Endothelial cell of umbilical vein (primary cell): Measurements from ENCODE around the gene EDC4. TPM values are rescaled to one million over a fixed set of nuclear protein-coding genes. Genes with fewer than 3 reads are reported as not detected.

ENCODE experiments used
- BruUV-seq: library from RNA; stranded (reverse); fragments of 400-500 nt; replicated peaks from 2 replicates; lab custom pipeline; 2021; lab: Mats Ljungman, UMichigan
- CTCF ChIA-PET: fragments of 300-600, 350-600 bp; sonication (Branson Sonifier 250); formaldehyde crosslinking; loops from one replicate; lab custom pipeline; 2021; ENCODE audit warnings: antibody characterized with exemption, inconsistent platforms; lab: Charles Lee
- POLR2A ChIA-PET: fragments of 300-600, 350-600 bp; sonication (Branson Sonifier 250); formaldehyde crosslinking; loops from one replicate; lab custom pipeline; 2021; ENCODE audit warnings: antibody characterized with exemption, inconsistent platforms; lab: Charles Lee
- DNase-seq: peaks from one replicate; pipeline ENCODE4 v3.0.0-alpha.2; 2011; ENCODE audit warnings: low read depth, low spot score
- FAIRE-seq: peaks from 2 replicates; lab custom pipeline; 2011; peaks lifted over from hg19 to GRCh38; lab: Jason Lieb, UNC
- H2AFZ ChIP-seq: 2 replicates; pipeline ENCODE4 v1.6.0; 2012; ENCODE audit warnings: low read depth, low read length, control low read depth, inconsistent platforms
- H3K27ac ChIP-seq: 2 replicates; pipeline ENCODE4 v1.5.1; 2011; ENCODE audit warnings: low read depth, mild to moderate bottlenecking, control low read depth, low read length, moderate library complexity; ENCODE audit not compliant: insufficient read depth
- H3K27me3 ChIP-seq, 2 experiments: 2 replicates each; pipeline versions ENCODE4 v1.6.0 to v1.6.1; 2011; ENCODE audit warnings: low read length in 2 of 2, mixed read lengths in 1 of 2; ENCODE audit not compliant: control insufficient read depth in 2 of 2, insufficient read depth in 2 of 2
- H3K36me3 ChIP-seq, 2 experiments: 2 replicates in 1 of 2; 3 replicates in 1 of 2; pipeline ENCODE4 v1.5.1; 2011; ENCODE audit warnings: low read length in 2 of 2, mild to moderate bottlenecking in 1 of 2, moderate library complexity in 1 of 2; ENCODE audit not compliant: control insufficient read depth in 2 of 2, insufficient read depth in 2 of 2; ENCODE audit errors: extremely low read depth in 1 of 2
- H3K4me1 ChIP-seq: 3 replicates; pipeline ENCODE4 v1.5.1; 2011; ENCODE audit warnings: mild to moderate bottlenecking, low read length; ENCODE audit not compliant: control insufficient read depth, insufficient read depth; ENCODE audit errors: extremely low read depth
- H3K4me2 ChIP-seq: 2 replicates; pipeline ENCODE4 v1.6.1; 2011; ENCODE audit warnings: low read length, control low read depth, mixed read lengths; ENCODE audit not compliant: insufficient read depth
- H3K4me3 ChIP-seq, 3 experiments: fragments of 200-600 bp in 1 of 3; sonication (generic), shearing (Covaris generic) in 1 of 3; replicated peaks in 1 of 3; 2 replicates each; pipeline ENCODE4 v1.5.1; 2011 to 2016; ENCODE audit warnings: control low read depth in 3 of 3, low read length in 3 of 3, mild to moderate bottlenecking in 2 of 3, inconsistent platforms in 1 of 3, low read depth in 1 of 3, moderate library complexity in 1 of 3; ENCODE audit not compliant: insufficient read depth in 1 of 3
- H3K79me2 ChIP-seq: 2 replicates; pipeline ENCODE4 v1.6.0; 2012; ENCODE audit warnings: low read length, inconsistent platforms; ENCODE audit not compliant: control insufficient read depth, insufficient read depth
- H3K9ac ChIP-seq: replicated peaks from 2 replicates; pipeline ENCODE3; 2011; ENCODE audit warnings: low read length, control low read depth; ENCODE audit not compliant: insufficient read depth; ENCODE audit errors: extremely low read depth
- H3K9me1 ChIP-seq: replicated peaks from 3 replicates; pipeline ENCODE4 v1.6.0; 2011; ENCODE audit warnings: mild to moderate bottlenecking, low read length; ENCODE audit not compliant: control insufficient read depth, insufficient read depth; ENCODE audit errors: extremely low read depth
- H3K9me3 ChIP-seq: replicated peaks from 2 replicates; pipeline ENCODE4 v1.5.1; 2012; ENCODE audit warnings: low read length, inconsistent platforms; ENCODE audit not compliant: control insufficient read depth, insufficient read depth
- H4K20me1 ChIP-seq: replicated peaks from 2 replicates; pipeline ENCODE3; 2011; ENCODE audit warnings: mild to moderate bottlenecking, low read length; ENCODE audit not compliant: control insufficient read depth, insufficient read depth; ENCODE audit errors: extremely low read depth
- EZH2 ChIP-seq: IDR thresholded peaks from 2 replicates; pipeline ENCODE4 v1.6.1; 2012; ENCODE audit warnings: borderline replicate concordance, low read depth, mild to moderate bottlenecking, moderate library complexity, low read length, inconsistent platforms; ENCODE audit not compliant: severe bottlenecking
- FOS ChIP-seq: IDR thresholded peaks from 2 replicates; pipeline ENCODE4 v1.6.1; 2011; ENCODE audit warnings: mild to moderate bottlenecking, low read length, moderate library complexity, borderline replicate concordance; ENCODE audit not compliant: insufficient read depth
- GATA2 ChIP-seq: IDR thresholded peaks from 2 replicates; pipeline ENCODE4 v1.7.0; 2011; ENCODE audit warnings: low read depth, mild to moderate bottlenecking, moderate library complexity, mixed read lengths, low read length; ENCODE audit not compliant: insufficient read length, insufficient read depth
- JUN ChIP-seq: IDR thresholded peaks from 2 replicates; pipeline ENCODE4 v1.6.1; 2011; ENCODE audit warnings: borderline replicate concordance, low read depth; ENCODE audit not compliant: insufficient read length, insufficient read depth
- MYC ChIP-seq: IDR thresholded peaks from one replicate; pipeline ENCODE4 v1.6.1; 2011; ENCODE audit warnings: mild to moderate bottlenecking, low read depth, low read length
- POLR2A ChIP-seq: IDR thresholded peaks from 2 replicates; pipeline ENCODE4 v1.6.1; 2012; ENCODE audit warnings: low read depth, mild to moderate bottlenecking, control low read depth, low read length
- POLR2AphosphoS5 ChIP-seq: IDR thresholded peaks from 2 replicates; pipeline ENCODE4 v1.6.1; 2012; ENCODE audit warnings: low read depth, mild to moderate bottlenecking, control low read depth, low read length, moderate library complexity; ENCODE audit not compliant: insufficient read depth
- dilution Hi-C: fragments of 300-500 bp; cut with MboI; formaldehyde crosslinking; loops from one replicate; pipeline ENCODE4 v1.15.0; 2019; ENCODE audit warnings: low sequenced_read_pairs; ENCODE audit not compliant: extremely low pct_ligation_motif_present
- intact Hi-C: fragments of 100-400 bp; cut with micrococcal nuclease; formaldehyde crosslinking; loops from one replicate; pipeline ENCODE4 v1.10.0; 2022
- polyA plus RNA-seq, 4 experiments: library from polyadenylated mRNA; depleted of rRNA in 3 of 4; stranded (reverse) in 3 of 4; unstranded in 1 of 4; fragments of >200 nt; gene quantifications; 2 replicates each; pipeline versions ENCODE4 v1.2.1 to v1.2.3, GENCODE V29; 2011 to 2012; ENCODE audit warnings: missing spikeins in 1 of 4
- total RNA-seq: library from RNA; stranded (reverse); gene quantifications from 2 replicates; pipeline ENCODE4 v1.2.3, GENCODE V29; 2021
- TF ChIP-seq, protein P1 (sequence below): IDR thresholded peaks from 2 replicates; pipeline ENCODE4 v1.6.1; 2011; ENCODE audit not compliant: insufficient read depth, insufficient read length
- TF ChIP-seq, protein P2 (sequence below), 2 donors: IDR thresholded peaks; 1 replicate in 1 of 2; 2 replicates in 1 of 2; pipeline ENCODE4 v1.5.1; 2011; ENCODE audit warnings: low read length in 2 of 2, mild to moderate bottlenecking in 2 of 2, moderate library complexity in 2 of 2, control low read depth in 1 of 2, inconsistent platforms in 1 of 2, low read depth in 1 of 2; ENCODE audit not compliant: insufficient read depth in 1 of 2; ENCODE audit errors: extremely low read depth in 1 of 2

The EDC4 gene
- total and polyA plus RNA-seq, 2 donors (not counting 3 experiments of a cell fraction or from before 2014, with no cell fraction given): 57.5 to 81.2 TPM

DNA sequence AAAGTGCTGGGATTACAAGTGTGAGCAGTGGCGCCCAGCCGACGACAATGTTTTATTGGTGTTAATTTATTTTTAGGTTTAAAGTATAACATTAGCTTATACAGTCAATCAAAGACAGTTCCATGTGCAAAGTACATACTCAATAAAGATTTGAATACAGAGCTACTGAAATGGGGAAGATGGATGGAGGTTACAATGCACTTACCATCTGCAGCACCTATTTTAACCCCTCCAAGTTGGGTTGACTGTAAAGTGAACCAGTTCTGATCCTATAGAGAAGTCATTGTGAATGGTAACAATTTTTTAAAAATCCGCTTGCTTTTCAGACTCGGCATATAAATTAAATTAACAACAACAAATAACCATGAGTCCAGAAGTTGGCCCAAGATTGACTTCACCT is 19.5 kb downstream of the EDC4 start:
- Histone ChIP-seq H3K4me3 (peak overlapping the region in 1 of 3 experiments; percentile 44), H4K20me1 (no peaks in the 10 kb centered on the region), H3K79me2 (peaks cover 19% of the 10 kb centered on the region), H3K9me1 (no peaks in the 10 kb centered on the region), H3K27ac (no peak overlapping the region), H3K4me2 (peak overlapping the region; percentile 92), H2AFZ (peak overlapping the region; percentile 66), H3K9me3 (no peaks in the 10 kb centered on the region), H3K9ac (peak overlapping the region; percentile 53), H3K4me1 (peaks cover 21% of the 10 kb centered on the region), H3K27me3 (no peaks in the 10 kb centered on the region), H3K36me3 (no peaks in the 10 kb centered on the region)
- dilution Hi-C loops: no loop called here
- no peak for DNase-seq
- ChIA-PET POLR2A (no interaction called here), CTCF (interaction anchor here (0.9 to 2.6 kb wide), 8 partner anchors 9 to 371 kb away, joined by 3 to 17 read pairs (median 4); partner anchors contain the start of gene NRN1L)
- FAIRE-seq: no peak
- intact Hi-C loops: loop anchor here (2.0 kb wide), 2 partner anchors 46 to 344 kb away; partner anchors contain the start of genes CENPT, ESRP2 and NUTF2
- TF ChIP-seq JUN (no peak), FOS (no peak), EZH2 (no peak), GATA2 (no peak), POLR2AphosphoS5 (no peak), MYC (no peak), POLR2A (no peak)
- TF ChIP-seq, protein P1, sequence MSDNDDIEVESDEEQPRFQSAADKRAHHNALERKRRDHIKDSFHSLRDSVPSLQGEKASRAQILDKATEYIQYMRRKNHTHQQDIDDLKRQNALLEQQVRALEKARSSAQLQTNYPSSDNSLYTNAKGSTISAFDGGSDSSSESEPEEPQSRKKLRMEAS: no peak
- TF ChIP-seq, protein P2, sequence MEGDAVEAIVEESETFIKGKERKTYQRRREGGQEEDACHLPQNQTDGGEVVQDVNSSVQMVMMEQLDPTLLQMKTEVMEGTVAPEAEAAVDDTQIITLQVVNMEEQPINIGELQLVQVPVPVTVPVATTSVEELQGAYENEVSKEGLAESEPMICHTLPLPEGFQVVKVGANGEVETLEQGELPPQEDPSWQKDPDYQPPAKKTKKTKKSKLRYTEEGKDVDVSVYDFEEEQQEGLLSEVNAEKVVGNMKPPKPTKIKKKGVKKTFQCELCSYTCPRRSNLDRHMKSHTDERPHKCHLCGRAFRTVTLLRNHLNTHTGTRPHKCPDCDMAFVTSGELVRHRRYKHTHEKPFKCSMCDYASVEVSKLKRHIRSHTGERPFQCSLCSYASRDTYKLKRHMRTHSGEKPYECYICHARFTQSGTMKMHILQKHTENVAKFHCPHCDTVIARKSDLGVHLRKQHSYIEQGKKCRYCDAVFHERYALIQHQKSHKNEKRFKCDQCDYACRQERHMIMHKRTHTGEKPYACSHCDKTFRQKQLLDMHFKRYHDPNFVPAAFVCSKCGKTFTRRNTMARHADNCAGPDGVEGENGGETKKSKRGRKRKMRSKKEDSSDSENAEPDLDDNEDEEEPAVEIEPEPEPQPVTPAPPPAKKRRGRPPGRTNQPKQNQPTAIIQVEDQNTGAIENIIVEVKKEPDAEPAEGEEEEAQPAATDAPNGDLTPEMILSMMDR (IDR thresholded peaks at IDR 0.05; ENCODE audit: extremely low read depth in 1 of 2, insufficient read depth in 1 of 2, low read depth in 1 of 2, low read length in 2 of 2): no peak
- BruUV-seq: TSS peak; percentile 55
